Duodenal mucosa (tissue), 2 donors: ENCODE results near the gene ADAP1.

Source experiments
- H3K27ac ChIP-seq: one replicate; pipeline ENCODE4 v1.7.0; 2013; ENCODE audit warnings: low read depth, low read length
- H3K27me3 ChIP-seq, 2 donors: one replicate each; pipeline ENCODE4 v1.7.0; 2013; ENCODE audit warnings: low read length in 2 of 2, control low read depth in 1 of 2; ENCODE audit not compliant: insufficient read depth in 2 of 2, control insufficient read depth in 1 of 2
- H3K36me3 ChIP-seq, 2 donors: one replicate each; pipeline ENCODE4 v1.7.0; 2013; ENCODE audit warnings: low read length in 2 of 2, control low read depth in 1 of 2; ENCODE audit not compliant: insufficient read depth in 2 of 2, control insufficient read depth in 1 of 2
- H3K4me1 ChIP-seq, 2 donors: one replicate each; pipeline ENCODE4 v1.7.0; 2013; ENCODE audit warnings: low read length in 2 of 2, control low read depth in 1 of 2; ENCODE audit not compliant: insufficient read depth in 2 of 2, control insufficient read depth in 1 of 2
- H3K4me3 ChIP-seq, 2 donors: one replicate each; pipeline ENCODE4 v1.7.0; 2013; ENCODE audit warnings: low read length in 2 of 2, low read depth in 1 of 2
- H3K9ac ChIP-seq, 2 donors: one replicate each; pipeline ENCODE4 v1.7.0; 2013; ENCODE audit warnings: low read length in 2 of 2, low read depth in 1 of 2
- H3K9me3 ChIP-seq, 2 donors: one replicate each; pipeline ENCODE4 v1.7.0; 2013; ENCODE audit warnings: low read length in 2 of 2, control low read depth in 1 of 2; ENCODE audit not compliant: control insufficient read depth in 1 of 2

ADAP1 gene

GRCh38 chr7:935874-936385 is 18.6 kb downstream of the ADAP1 start:
- no peak overlapping the region for H3K9ac ChIP-seq
- H3K4me1 ChIP-seq: no peaks in the 10 kb centered on the region
- no peaks in the 10 kb centered on the region for H3K27me3 ChIP-seq
- H3K36me3 ChIP-seq: peaks cover 0 to 9% of the 10 kb centered on the region in 2 donors
- H3K27ac ChIP-seq: no peak overlapping the region
- H3K4me3 ChIP-seq: no peak overlapping the region
- no peaks in the 10 kb centered on the region for H3K9me3 ChIP-seq

GRCh38 chr7:935164-935873 is 19.2 kb downstream of the ADAP1 start:
- H3K9ac ChIP-seq: no peak overlapping the region
- no peaks in the 10 kb centered on the region for H3K9me3 ChIP-seq
- no peak overlapping the region for H3K4me3 ChIP-seq
- no peaks in the 10 kb centered on the region for H3K27me3 ChIP-seq
- no peaks in the 10 kb centered on the region for H3K4me1 ChIP-seq
- no peak overlapping the region for H3K27ac ChIP-seq
- H3K36me3 ChIP-seq: peaks cover 0 to 9% of the 10 kb centered on the region in 2 donors

GRCh38 chr7:934469-935163 is 19.9 kb downstream of the ADAP1 start:
- no peaks in the 10 kb centered on the region for H3K9me3 ChIP-seq
- H3K27ac ChIP-seq: no peak overlapping the region
- no peak overlapping the region for H3K4me3 ChIP-seq
- H3K27me3 ChIP-seq: no peaks in the 10 kb centered on the region
- no peak overlapping the region for H3K9ac ChIP-seq
- H3K4me1 ChIP-seq: no peaks in the 10 kb centered on the region
- peaks cover 0 to 9% of the 10 kb centered on the region in 2 donors for H3K36me3 ChIP-seq

- Histone ChIP-seq H3K27ac (no peak overlapping the region), H3K4me3 (no peak overlapping the region), H3K9ac (no peak overlapping the region), H3K4me1 (peaks cover 0 to under 1% of the 10 kb centered on the region in 2 donors), H3K36me3 (peaks cover 3 to 11% of the 10 kb centered on the region in 2 donors), H3K9me3 (no peaks in the 10 kb centered on the region), H3K27me3 (no peaks in the 10 kb centered on the region)
These were observed 21.9 kb downstream of the ADAP1 start for GRCh38 chr7:932651-932975.

GRCh38 chr7:931871-932650 is 22.4 kb downstream of the ADAP1 start:
- no peaks in the 10 kb centered on the region for H3K9me3 ChIP-seq
- H3K9ac ChIP-seq: no peak overlapping the region
- peaks cover 2 to 6% of the 10 kb centered on the region in 2 donors for H3K4me1 ChIP-seq
- no peaks in the 10 kb centered on the region for H3K27me3 ChIP-seq
- peaks cover 3 to 11% of the 10 kb centered on the region in 2 donors for H3K36me3 ChIP-seq
- no peak overlapping the region for H3K27ac ChIP-seq
- H3K4me3 ChIP-seq: no peak overlapping the region

GRCh38 chr7:930975-931758 is 23.3 kb downstream of the ADAP1 start:
- Histone ChIP-seq H3K36me3 (peaks cover 3 to 11% of the 10 kb centered on the region in 2 donors), H3K9me3 (no peaks in the 10 kb centered on the region), H3K27me3 (no peaks in the 10 kb centered on the region), H3K4me3 (no peak overlapping the region), H3K4me1 (peaks cover 8 to 12% of the 10 kb centered on the region in 2 donors), H3K9ac (no peak overlapping the region), H3K27ac (no peak overlapping the region)

GRCh38 chr7:929311-929711 is 25.2 kb downstream of the ADAP1 start:
- Histone ChIP-seq H3K27ac (no peak overlapping the region), H3K9ac (no peak overlapping the region), H3K36me3 (peaks cover 3 to 7% of the 10 kb centered on the region in 2 donors), H3K27me3 (no peaks in the 10 kb centered on the region), H3K4me3 (no peak overlapping the region), H3K9me3 (no peaks in the 10 kb centered on the region), H3K4me1 (peaks cover 24 to 27% of the 10 kb centered on the region in 2 donors)

- Histone ChIP-seq H3K27ac (peak overlapping the region; percentile 78), H3K36me3 (peaks cover 2 to 3% of the 10 kb centered on the region in 2 donors), H3K4me3 (no peak overlapping the region), H3K9me3 (no peaks in the 10 kb centered on the region), H3K9ac (peak overlapping the region; percentile 65 to 74), H3K4me1 (peaks cover 41 to 45% of the 10 kb centered on the region in 2 donors), H3K27me3 (no peaks in the 10 kb centered on the region)
These were observed 27.3 kb downstream of the ADAP1 start for GRCh38 chr7:927031-927671.
